Panc1 (cell line): Measurements from ENCODE around the gene LAMP1.

Source experiments
- POLR2AphosphoS5 ChIP-seq: IDR thresholded peaks from 2 replicates; pipeline ENCODE4 v1.6.1; 2012; ENCODE audit warnings: mild to moderate bottlenecking, low read depth, low read length, moderate library complexity
- REST ChIP-seq, 2 experiments: IDR thresholded peaks; 2 replicates each; pipeline ENCODE4 v1.6.1; 2011 to 2012; ENCODE audit warnings: low read depth in 2 of 2, control low read depth in 1 of 2, low read length in 1 of 2, mild to moderate bottlenecking in 1 of 2, moderate library complexity in 1 of 2; ENCODE audit not compliant: insufficient read depth in 1 of 2
- SIN3A ChIP-seq: IDR thresholded peaks from 2 replicates; pipeline ENCODE4 v1.6.1; 2012; ENCODE audit warnings: low read depth, mild to moderate bottlenecking, low read length, moderate library complexity, borderline replicate concordance; ENCODE audit not compliant: insufficient read depth
- TCF7L2 ChIP-seq: IDR thresholded peaks from 2 replicates; pipeline ENCODE4 v1.6.1; 2011; ENCODE audit warnings: mild to moderate bottlenecking, low read depth, low read length, inconsistent platforms
- TF ChIP-seq, protein P1 (sequence below): fragments of 450-650 bp; IDR thresholded peaks from 2 replicates; pipeline ENCODE4 v1.5.1; 2017; ENCODE audit warnings: mild to moderate bottlenecking

- TF ChIP-seq, protein P1, sequence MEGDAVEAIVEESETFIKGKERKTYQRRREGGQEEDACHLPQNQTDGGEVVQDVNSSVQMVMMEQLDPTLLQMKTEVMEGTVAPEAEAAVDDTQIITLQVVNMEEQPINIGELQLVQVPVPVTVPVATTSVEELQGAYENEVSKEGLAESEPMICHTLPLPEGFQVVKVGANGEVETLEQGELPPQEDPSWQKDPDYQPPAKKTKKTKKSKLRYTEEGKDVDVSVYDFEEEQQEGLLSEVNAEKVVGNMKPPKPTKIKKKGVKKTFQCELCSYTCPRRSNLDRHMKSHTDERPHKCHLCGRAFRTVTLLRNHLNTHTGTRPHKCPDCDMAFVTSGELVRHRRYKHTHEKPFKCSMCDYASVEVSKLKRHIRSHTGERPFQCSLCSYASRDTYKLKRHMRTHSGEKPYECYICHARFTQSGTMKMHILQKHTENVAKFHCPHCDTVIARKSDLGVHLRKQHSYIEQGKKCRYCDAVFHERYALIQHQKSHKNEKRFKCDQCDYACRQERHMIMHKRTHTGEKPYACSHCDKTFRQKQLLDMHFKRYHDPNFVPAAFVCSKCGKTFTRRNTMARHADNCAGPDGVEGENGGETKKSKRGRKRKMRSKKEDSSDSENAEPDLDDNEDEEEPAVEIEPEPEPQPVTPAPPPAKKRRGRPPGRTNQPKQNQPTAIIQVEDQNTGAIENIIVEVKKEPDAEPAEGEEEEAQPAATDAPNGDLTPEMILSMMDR = no peak
- TF ChIP-seq POLR2AphosphoS5 = no peak
- TF ChIP-seq TCF7L2 = no peak
- TF ChIP-seq SIN3A = no peak
- no peak for TF ChIP-seq REST (IDR thresholded peaks at IDR 0.05; ENCODE audit: insufficient read depth in 1 of 2, low read depth in 2 of 2, low read length in 1 of 2)
Measured at GRCh38 chr13:113297370-113298042, 467 bp downstream of the LAMP1 start.
